ENCODE data around the gene ASTN1. TPM values are rescaled to one million over a fixed set of nuclear protein-coding genes. Genes with fewer than 3 reads are reported as not detected.

The ASTN1 gene
- polyA plus RNA-seq, 1 experiment, result 0.09 TPM

DNA sequence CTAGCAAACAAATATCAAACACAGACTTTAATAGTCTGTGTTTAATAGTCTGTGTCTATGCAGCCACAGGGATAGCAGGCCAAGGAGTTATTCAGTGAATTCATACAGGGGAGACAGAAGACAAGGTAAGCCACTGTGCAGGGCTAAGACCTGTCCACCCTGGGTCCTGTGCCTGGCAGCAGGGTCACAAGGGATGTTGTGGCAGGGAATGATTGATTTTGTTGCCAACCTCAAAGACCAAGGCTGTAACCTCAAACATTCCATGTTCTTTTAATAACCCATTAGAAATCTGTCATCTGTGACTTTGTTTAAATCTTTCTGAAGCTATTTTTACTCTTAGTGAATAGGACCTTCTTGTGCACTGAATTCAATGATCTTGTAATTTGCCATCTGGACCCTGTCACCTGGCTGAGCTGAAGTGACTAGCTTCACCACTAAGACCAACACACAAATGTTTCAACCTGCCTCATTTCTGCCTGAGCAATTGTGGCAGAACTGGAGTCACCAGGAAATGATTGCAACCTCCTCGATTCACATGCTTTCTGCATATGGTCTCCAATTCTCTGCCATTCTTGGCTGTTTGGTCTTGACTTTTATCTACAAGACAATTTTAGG is 154.2 kb downstream of the ASTN1 start:
- CTCF ChIA-PET, result no interaction called here
- no peak overlapping the region for H3K27ac ChIP-seq (ENCODE audit: low read depth, low read length)
- POLR2A ChIA-PET, result no interaction called here
- TF ChIP-seq CTCF (IDR thresholded peaks at IDR 0.05; ENCODE audit: low read depth, low read length), result no peak
- H3K9me3 ChIP-seq (ENCODE audit: control insufficient read depth, insufficient read depth, low read length), result no peaks in the 10 kb centered on the region
- no peak overlapping the region for H3K4me3 ChIP-seq (ENCODE audit: low read depth, low read length)
- no peaks in the 10 kb centered on the region for H3K27me3 ChIP-seq (ENCODE audit: control insufficient read depth, insufficient read depth, low read length)
- DNase-seq (ENCODE audit: low read depth, low spot score), result no peak

- Histone ChIP-seq H3K27ac (ENCODE audit: low read depth, low read length) (no peak overlapping the region), H3K9me3 (ENCODE audit: control insufficient read depth, insufficient read depth, low read length) (no peaks in the 10 kb centered on the region), H3K27me3 (ENCODE audit: control insufficient read depth, insufficient read depth, low read length) (no peaks in the 10 kb centered on the region), H3K4me3 (ENCODE audit: low read depth, low read length) (no peak overlapping the region)
- no peak for TF ChIP-seq CTCF (IDR thresholded peaks at IDR 0.05; ENCODE audit: low read depth, low read length)
- ChIA-PET CTCF (no interaction called here), POLR2A (no interaction called here)
- no peak for DNase-seq (ENCODE audit: low read depth, low spot score)
Observed at GRCh38 chr1:177008653-177009052, 155.9 kb downstream of the ASTN1 start.

- no peaks in the 10 kb centered on the region for H3K9me3 ChIP-seq (ENCODE audit: control insufficient read depth, insufficient read depth, low read length)
- DNase-seq (ENCODE audit: low read depth, low spot score), result no peak
- CTCF ChIA-PET, result no interaction called here
- POLR2A ChIA-PET, result no interaction called here
- H3K27me3 ChIP-seq (ENCODE audit: control insufficient read depth, insufficient read depth, low read length), result no peaks in the 10 kb centered on the region
- TF ChIP-seq CTCF (IDR thresholded peaks at IDR 0.05; ENCODE audit: low read depth, low read length), result no peak
- no peak overlapping the region for H3K27ac ChIP-seq (ENCODE audit: low read depth, low read length)
- H3K4me3 ChIP-seq (ENCODE audit: low read depth, low read length), result no peak overlapping the region
Observed at GRCh38 chr1:177007437-177008161, 156.9 kb downstream of the ASTN1 start.

- H3K27ac ChIP-seq (ENCODE audit: low read depth, low read length), result no peak overlapping the region
- CTCF ChIA-PET, result no interaction called here
- H3K9me3 ChIP-seq (ENCODE audit: control insufficient read depth, insufficient read depth, low read length), result no peaks in the 10 kb centered on the region
- H3K4me3 ChIP-seq (ENCODE audit: low read depth, low read length), result no peak overlapping the region
- TF ChIP-seq CTCF (IDR thresholded peaks at IDR 0.05; ENCODE audit: low read depth, low read length), result no peak
- no peaks in the 10 kb centered on the region for H3K27me3 ChIP-seq (ENCODE audit: control insufficient read depth, insufficient read depth, low read length)
- POLR2A ChIA-PET, result no interaction called here
- no peak for DNase-seq (ENCODE audit: low read depth, low spot score)
Observed at GRCh38 chr1:177002891-177003290, 161.6 kb downstream of the ASTN1 start.

GRCh38 chr1:177001556-177001955 is 163.0 kb downstream of the ASTN1 start:
- CTCF ChIA-PET, result no interaction called here
- Histone ChIP-seq H3K27ac (ENCODE audit: low read depth, low read length) (no peak overlapping the region), H3K9me3 (ENCODE audit: control insufficient read depth, insufficient read depth, low read length) (no peaks in the 10 kb centered on the region), H3K27me3 (ENCODE audit: control insufficient read depth, insufficient read depth, low read length) (no peaks in the 10 kb centered on the region), H3K4me3 (ENCODE audit: low read depth, low read length) (no peak overlapping the region)
- POLR2A ChIA-PET, result no interaction called here
- DNase-seq (ENCODE audit: low read depth, low spot score), result no peak
- no peak for TF ChIP-seq CTCF (IDR thresholded peaks at IDR 0.05; ENCODE audit: low read depth, low read length)

All from AG04450 (cell line).